HepG2 (cell line): ENCODE data around the gene GOLGA8N. TPM values are rescaled to one million over a fixed set of nuclear protein-coding genes. Genes with fewer than 3 reads are reported as not detected.
A peak's percentile ranks its signal among the peaks of the same experiment; 100 is the strongest.

ENCODE experiments used
- ATAC-seq: fragments of 200-7000 bp; cut with Tn5 transposase; 3 replicates; pipeline ENCODE4 v1.9.1; 2020; ENCODE audit warnings: mild to moderate bottlenecking, moderate library complexity
- BruUV-seq: library from RNA; stranded (reverse); fragments of 400-500 nt; replicated peaks from 2 replicates; lab custom pipeline; 2021; lab: Mats Ljungman, UMichigan
- CTCF ChIA-PET: fragments of 300-600 bp; formaldehyde crosslinking; extraction: SDS; loops from one replicate; lab custom pipeline; 2021; ENCODE audit warnings: low total read pairs, inconsistent platforms, low intra/inter-chr PET ratio; lab: Yijun Ruan, JAX
- POLR2A ChIA-PET: fragments of 350-600 bp; sonication (Branson Sonifier 250); formaldehyde crosslinking; loops from one replicate; lab custom pipeline; 2020; ENCODE audit warnings: antibody characterized with exemption, inconsistent platforms; lab: Yijun Ruan, JAX
- DNase-seq: peaks from one replicate; pipeline ENCODE4 v3.0.0-alpha.2; 2015; ENCODE audit warnings: low spot score
- FAIRE-seq: peaks from 3 replicates; lab custom pipeline; 2011; peaks lifted over from hg19 to GRCh38; lab: Jason Lieb, UNC
- H2AFZ ChIP-seq: one replicate; pipeline ENCODE4 v1.6.1; 2011; ENCODE audit warnings: low read length, inconsistent platforms
- H3K27ac ChIP-seq: fragments of 300-600 bp; 3 replicates; pipeline ENCODE4 v1.8.0; 2011; ENCODE audit warnings: mixed run types, mild to moderate bottlenecking, mixed read lengths, low read length, inconsistent platforms; ENCODE audit not compliant: insufficient read depth; ENCODE audit errors: extremely low read length
- H3K27me3 ChIP-seq, 2 experiments: fragments of 200-600 bp in 1 of 2; 2 replicates in 1 of 2; 3 replicates in 1 of 2; pipeline versions ENCODE4 v1.6.0 to v1.8.0; 2011; ENCODE audit warnings: low read length in 2 of 2, mild to moderate bottlenecking in 2 of 2, moderate library complexity in 2 of 2, inconsistent platforms in 1 of 2; ENCODE audit not compliant: insufficient read depth in 2 of 2, control insufficient read depth in 1 of 2
- H3K36me3 ChIP-seq, 2 experiments: fragments of 200-600 bp in 1 of 2; replicated peaks in 1 of 2; 2 replicates in 1 of 2; 3 replicates in 1 of 2; pipeline versions ENCODE4 v1.5.1 to v1.8.0; 2011; ENCODE audit warnings: low read length in 2 of 2, inconsistent platforms in 1 of 2; ENCODE audit not compliant: insufficient read depth in 2 of 2, control insufficient read depth in 1 of 2
- H3K4me1 ChIP-seq: 2 replicates; pipeline ENCODE4 v1.5.1; 2012; ENCODE audit warnings: low read length, inconsistent platforms; ENCODE audit not compliant: insufficient read depth
- H3K4me2 ChIP-seq: 2 replicates; pipeline ENCODE4 v1.6.0; 2011; ENCODE audit warnings: low read depth, low read length, inconsistent platforms
- H3K4me3 ChIP-seq, 3 experiments: fragments of 200-600 bp in 1 of 3; sonication (generic), shearing (Covaris generic) in 1 of 3; replicated peaks in 1 of 3; 2 replicates each; pipeline ENCODE4 v1.5.1; 2011 to 2016; ENCODE audit warnings: low read length in 3 of 3, inconsistent platforms in 2 of 3, low read depth in 2 of 3, mild to moderate bottlenecking in 2 of 3, control low read depth in 1 of 3, mixed read lengths in 1 of 3; ENCODE audit not compliant: insufficient read depth in 1 of 3
- H3K79me2 ChIP-seq: one replicate; pipeline ENCODE4 v1.6.1; 2011; ENCODE audit warnings: low read length, inconsistent platforms; ENCODE audit not compliant: insufficient read depth
- H3K9ac ChIP-seq: 2 replicates; pipeline ENCODE4 v1.6.0; 2011; ENCODE audit warnings: mild to moderate bottlenecking, low read depth, low read length, inconsistent platforms; ENCODE audit not compliant: insufficient read depth
- H3K9me3 ChIP-seq: 2 replicates; pipeline ENCODE4 v1.5.1; 2012; ENCODE audit warnings: mild to moderate bottlenecking, low read length
- H4K20me1 ChIP-seq: 2 replicates; pipeline ENCODE4 v1.6.0; 2011; ENCODE audit warnings: inconsistent platforms, mild to moderate bottlenecking, low read length, moderate library complexity; ENCODE audit not compliant: insufficient read depth
- HNF4A ChIP-seq: sonication (generic); formaldehyde crosslinking; IDR thresholded peaks from 2 replicates; pipeline ENCODE4 v1.4.0; 2020; ENCODE audit warnings: missing genetic modification reagents
- HNRNPH1 ChIP-seq: fragments of 200-400 bp; formaldehyde crosslinking; optimal IDR thresholded peaks from 2 replicates; pipeline ENCODE3; 2017; ENCODE audit warnings: mild to moderate bottlenecking, low read depth, low read length
- SMC3 ChIP-seq: IDR thresholded peaks from 2 replicates; pipeline ENCODE4 v1.6.1; 2011; ENCODE audit warnings: low read length, improper control_type of control experiment
- STAG1 ChIP-seq: sonication (generic); formaldehyde crosslinking; IDR thresholded peaks from 2 replicates; pipeline ENCODE4 v1.4.0; 2020; ENCODE audit warnings: missing genetic modification reagents
- ZBTB21 ChIP-seq: sonication (generic); formaldehyde crosslinking; IDR thresholded peaks from 2 replicates; pipeline ENCODE4 v1.4.0; 2020; ENCODE audit warnings: missing genetic modification reagents
- ZNF232 ChIP-seq: sonication (generic); formaldehyde crosslinking; IDR thresholded peaks from 2 replicates; pipeline ENCODE4 v1.4.0; 2020; ENCODE audit warnings: missing genetic modification reagents, borderline replicate concordance
- ZNF264 ChIP-seq: sonication (generic); formaldehyde crosslinking; IDR thresholded peaks from 2 replicates; pipeline ENCODE4 v1.4.0; 2020; ENCODE audit warnings: missing genetic modification reagents
- WGBS: methylation state at CpG from one replicate; pipeline ENCODE4 v1.1.6; 2017; ENCODE audit warnings: low lambda C conversion rate; 5-methylcytosine and 5-hydroxymethylcytosine counted together
- in situ Hi-C: cut with HindIII; loops from 2 replicates; pipeline ENCODE4 v1.10.0; 2017; ENCODE audit warnings: low pct_unique_long_range_greater_than_20kb; ENCODE audit not compliant: extremely low pct_ligation_motif_present
- intact Hi-C: fragments of 100-400 bp; cut with micrococcal nuclease; formaldehyde crosslinking; loops from one replicate; pipeline ENCODE4 v1.10.0; 2022; ENCODE audit not compliant: unreplicated experiment
- polyA plus RNA-seq, 8 experiments: library from polyadenylated mRNA; depleted of rRNA in 3 of 8; stranded (reverse) in 7 of 8; unstranded in 1 of 8; fragments of >200 nt; fragmentation: Illumina TruSeq in 4 of 8; extraction: Trizol in 4 of 8; gene quantifications; 2 replicates each; pipeline versions ENCODE4 v1.2.1 to v1.2.3, GENCODE V29; 2011 to 2016; ENCODE audit warnings: low read depth in 4 of 8, missing spikeins in 1 of 8, mixed read lengths in 1 of 8; ENCODE audit not compliant: insufficient read depth in 1 of 8
- total RNA-seq, 5 experiments: library from RNA; depleted of rRNA; stranded (reverse); fragments of >200 nt; fragmentation: Illumina TruSeq; extraction: Trizol; gene quantifications; 2 replicates each; pipeline ENCODE4 v1.2.3, GENCODE V29; 2016; ENCODE audit warnings: low read depth in 1 of 5
- TF ChIP-seq, protein P1 (sequence below): sonication (generic); formaldehyde crosslinking; IDR thresholded peaks from 2 replicates; pipeline ENCODE4 v1.4.0; 2020; ENCODE audit warnings: missing genetic modification reagents
- TF ChIP-seq, protein P2 (sequence below): sonication (generic); formaldehyde crosslinking; IDR thresholded peaks from 2 replicates; pipeline ENCODE4 v1.5.0; 2020; ENCODE audit warnings: mild to moderate bottlenecking, missing genetic modification reagents, moderate library complexity
- TF ChIP-seq, protein P3 (sequence below): IDR thresholded peaks from 2 replicates; pipeline ENCODE4 v1.6.1; 2016; ENCODE audit warnings: low read depth, borderline replicate concordance
- TF ChIP-seq, protein P4 (sequence below): IDR thresholded peaks from 2 replicates; pipeline ENCODE4 v1.6.1; 2016; ENCODE audit warnings: low read depth, control low read depth

Gene GOLGA8N
- total and polyA plus RNA-seq, 2 of the 13 experiments (the other 11 are each of a cell fraction or from before 2014, with no cell fraction given), result 0.66 to 2.1 TPM

DNA sequence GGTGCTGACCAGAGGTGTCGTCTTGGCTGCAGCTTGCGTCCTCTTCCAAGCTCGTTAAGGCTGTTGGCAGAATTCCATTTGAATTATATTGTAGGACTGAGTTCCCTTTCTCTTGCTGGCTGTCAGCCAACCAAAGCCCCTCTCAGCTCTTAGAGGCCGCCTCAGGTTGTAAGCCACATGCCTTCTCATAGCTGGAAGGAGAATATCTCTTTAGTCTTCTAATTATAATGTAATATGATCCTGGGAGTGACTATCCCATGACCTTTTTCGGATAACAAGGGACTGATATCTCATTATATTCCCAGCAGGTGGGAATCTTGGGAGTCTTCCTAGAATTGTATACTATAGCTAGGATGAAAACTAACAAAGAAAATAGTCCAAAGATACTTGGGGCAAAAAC, 53.0 kb downstream of the GOLGA8N start:
- in situ Hi-C loops, result no loop called here
- no peak for DNase-seq
- CTCF ChIA-PET, result no interaction called here

GRCh38 chr15:32649342-32649741, 56.1 kb downstream of the GOLGA8N start:
- H3K27ac ChIP-seq, result no peak overlapping the region
- no peak overlapping the region for H2AFZ ChIP-seq
- H3K4me3 ChIP-seq, result no peak overlapping the region
- peaks cover 9% of the 10 kb centered on the region for H3K4me1 ChIP-seq
- FAIRE-seq (peak; percentile 77), ATAC-seq (peak; percentile 90)
- no peaks in the 10 kb centered on the region for H3K9me3 ChIP-seq
- 32% methylated on average over 5 of the region's 5 CpGs for WGBS
- CTCF ChIA-PET, result interaction anchor here (1.8 kb wide), 1 partner anchor 346 kb away, joined by 5 read pairs; no protein-coding TSS in a partner anchor
- intact Hi-C loops, result loop anchor here (1.0 to 5.0 kb wide), 3 partner anchors 287 to 483 kb away; no protein-coding TSS in a partner anchor
- TF ChIP-seq ZNF264 (CRISPR knock-in tag), result peak; percentile 97
- TF ChIP-seq HNRNPH1, result no peak
- TF ChIP-seq HNF4A (CRISPR knock-in tag), result peak; percentile 65
- TF ChIP-seq, protein P1, sequence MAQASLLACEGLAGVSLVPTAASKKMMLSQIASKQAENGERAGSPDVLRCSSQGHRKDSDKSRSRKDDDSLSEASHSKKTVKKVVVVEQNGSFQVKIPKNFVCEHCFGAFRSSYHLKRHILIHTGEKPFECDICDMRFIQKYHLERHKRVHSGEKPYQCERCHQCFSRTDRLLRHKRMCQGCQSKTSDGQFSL, result no peak
- peak; percentile 46 for TF ChIP-seq STAG1 (CRISPR knock-in tag)
- TF ChIP-seq ZNF232, result no peak
- TF ChIP-seq SMC3, result 0 out of 2 replicates have a peak, but pooled peaks have one; percentile 10
- TF ChIP-seq, protein P2, sequence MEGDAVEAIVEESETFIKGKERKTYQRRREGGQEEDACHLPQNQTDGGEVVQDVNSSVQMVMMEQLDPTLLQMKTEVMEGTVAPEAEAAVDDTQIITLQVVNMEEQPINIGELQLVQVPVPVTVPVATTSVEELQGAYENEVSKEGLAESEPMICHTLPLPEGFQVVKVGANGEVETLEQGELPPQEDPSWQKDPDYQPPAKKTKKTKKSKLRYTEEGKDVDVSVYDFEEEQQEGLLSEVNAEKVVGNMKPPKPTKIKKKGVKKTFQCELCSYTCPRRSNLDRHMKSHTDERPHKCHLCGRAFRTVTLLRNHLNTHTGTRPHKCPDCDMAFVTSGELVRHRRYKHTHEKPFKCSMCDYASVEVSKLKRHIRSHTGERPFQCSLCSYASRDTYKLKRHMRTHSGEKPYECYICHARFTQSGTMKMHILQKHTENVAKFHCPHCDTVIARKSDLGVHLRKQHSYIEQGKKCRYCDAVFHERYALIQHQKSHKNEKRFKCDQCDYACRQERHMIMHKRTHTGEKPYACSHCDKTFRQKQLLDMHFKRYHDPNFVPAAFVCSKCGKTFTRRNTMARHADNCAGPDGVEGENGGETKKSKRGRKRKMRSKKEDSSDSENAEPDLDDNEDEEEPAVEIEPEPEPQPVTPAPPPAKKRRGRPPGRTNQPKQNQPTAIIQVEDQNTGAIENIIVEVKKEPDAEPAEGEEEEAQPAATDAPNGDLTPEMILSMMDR (CRISPR knock-in tag), result peak; percentile 53
- TF ChIP-seq, all 625 proteins: peak for 5
- no TSS peak for BruUV-seq
- Histone ChIP-seq H3K9ac (no peak overlapping the region), H3K27me3 (no peaks in the 10 kb centered on the region; a peak in 1 of 5 replicates), H3K4me2 (no peak overlapping the region), H4K20me1 (no peaks in the 10 kb centered on the region), H3K79me2 (no peaks in the 10 kb centered on the region), H3K36me3 (no peaks in the 10 kb centered on the region)
- POLR2A ChIA-PET, result no interaction called here
- peak; percentile 63 for DNase-seq
- in situ Hi-C loops, result no loop called here

More for the DNA sequence above, 53.0 kb downstream of the GOLGA8N start:
- no peak for TF ChIP-seq ZBTB21 (CRISPR knock-in tag)
- TF ChIP-seq, protein P3, sequence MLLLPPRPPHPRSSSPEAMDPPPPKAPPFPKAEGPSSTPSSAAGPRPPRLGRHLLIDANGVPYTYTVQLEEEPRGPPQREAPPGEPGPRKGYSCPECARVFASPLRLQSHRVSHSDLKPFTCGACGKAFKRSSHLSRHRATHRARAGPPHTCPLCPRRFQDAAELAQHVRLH, result no peak
- TF ChIP-seq, protein P4, sequence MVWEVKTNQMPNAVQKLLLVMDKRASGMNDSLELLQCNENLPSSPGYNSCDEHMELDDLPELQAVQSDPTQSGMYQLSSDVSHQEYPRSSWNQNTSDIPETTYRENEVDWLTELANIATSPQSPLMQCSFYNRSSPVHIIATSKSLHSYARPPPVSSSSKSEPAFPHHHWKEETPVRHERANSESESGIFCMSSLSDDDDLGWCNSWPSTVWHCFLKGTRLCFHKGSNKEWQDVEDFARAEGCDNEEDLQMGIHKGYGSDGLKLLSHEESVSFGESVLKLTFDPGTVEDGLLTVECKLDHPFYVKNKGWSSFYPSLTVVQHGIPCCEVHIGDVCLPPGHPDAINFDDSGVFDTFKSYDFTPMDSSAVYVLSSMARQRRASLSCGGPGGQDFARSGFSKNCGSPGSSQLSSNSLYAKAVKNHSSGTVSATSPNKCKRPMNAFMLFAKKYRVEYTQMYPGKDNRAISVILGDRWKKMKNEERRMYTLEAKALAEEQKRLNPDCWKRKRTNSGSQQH (CRISPR knock-in tag), result no peak
- Histone ChIP-seq H3K4me3 (no peak overlapping the region), H3K36me3 (no peaks in the 10 kb centered on the region), H2AFZ (no peak overlapping the region), H4K20me1 (no peaks in the 10 kb centered on the region), H3K79me2 (no peaks in the 10 kb centered on the region), H3K9ac (no peak overlapping the region), H3K9me3 (no peaks in the 10 kb centered on the region), H3K27ac (no peak overlapping the region), H3K4me2 (no peak overlapping the region), H3K27me3 (no peaks in the 10 kb centered on the region; a peak in 1 of 5 replicates), H3K4me1 (peaks cover 9% of the 10 kb centered on the region)
- POLR2A ChIA-PET, result no interaction called here
- BruUV-seq, result no TSS peak
- FAIRE-seq (no peak), ATAC-seq (no peak)
- intact Hi-C loops, result loop anchor here (5.0 kb wide), 1 partner anchor 486 kb away; no protein-coding TSS in a partner anchor
- 68% methylated on average over 5 of the region's 5 CpGs for WGBS
